Stimulated activated naive B cell treated with anti-CD40 and anti-IgM and Interleukin-4, amounts not matched to agents 10 μg/mL and 1 μg/mL and 100 μg/mL, for 72 hours (primary cell): ENCODE results near the gene NANOS2.
A peak's percentile ranks its signal among the peaks of the same experiment; 100 is the strongest.
"Not testable (repeated sequence)": the region's sequence is repeated elsewhere in the genome, so short reads cannot be mapped to it uniquely, and the experiment has no call there.

ENCODE experiments used
- ATAC-seq, 2 donors: fragments of 150-1000 bp; cut with Tn5 transposase; replicated peaks; 2 replicates each; pipeline ENCODE4 v1.10.0; 2021; ENCODE audit warnings: moderate library complexity in 1 of 2
- DNase-seq: peaks from one replicate; pipeline ENCODE4 v3.0.0; 2021
- H3K27ac Mint-ChIP-seq: one replicate; pipeline ENCODE4 v1.8.0; 2022; ENCODE audit warnings: mild to moderate bottlenecking, mixed read lengths
- H3K27me3 Mint-ChIP-seq, 2 donors: one replicate each; pipeline ENCODE4 v1.8.0; 2022; ENCODE audit warnings: mixed read lengths in 2 of 2
- H3K36me3 Mint-ChIP-seq, 2 donors: one replicate each; pipeline ENCODE4 v1.8.0; 2022; ENCODE audit warnings: mixed read lengths in 2 of 2, mild to moderate bottlenecking in 1 of 2
- H3K4me1 Mint-ChIP-seq, 2 donors: one replicate each; pipeline ENCODE4 v1.8.0; 2022; ENCODE audit warnings: mixed read lengths in 2 of 2, mild to moderate bottlenecking in 1 of 2
- H3K4me3 Mint-ChIP-seq, 2 donors: one replicate each; pipeline ENCODE4 v1.8.0; 2022; ENCODE audit warnings: mild to moderate bottlenecking in 2 of 2, mixed read lengths in 2 of 2, moderate library complexity in 1 of 2
- H3K9me3 Mint-ChIP-seq, 2 donors: one replicate each; pipeline ENCODE4 v1.8.0; 2022; ENCODE audit warnings: mixed read lengths in 2 of 2, mild to moderate bottlenecking in 1 of 2

NANOS2 gene

GRCh38 chr19:45895983-45896599, 18.5 kb downstream of the NANOS2 start:
- H3K36me3 Mint-ChIP-seq, result peaks cover 14 to 32% of the 10 kb centered on the region in 2 donors
- not testable (repeated sequence) for DNase-seq, ATAC-seq

GRCh38 chr19:45895519-45895972, 19.0 kb downstream of the NANOS2 start:
- Mint-ChIP-seq H3K9me3 (no peaks in the 10 kb centered on the region), H3K27ac (no peak overlapping the region), H3K4me1 (peaks cover 9 to 30% of the 10 kb centered on the region in 2 donors), H3K27me3 (no peaks in the 10 kb centered on the region), H3K4me3 (no peak overlapping the region), H3K36me3 (peaks cover 14 to 30% of the 10 kb centered on the region in 2 donors)
- no peak for DNase-seq
- ATAC-seq, result no peak

More at GRCh38 chr19:45895983-45896599, 18.5 kb downstream of the NANOS2 start:
- H3K4me1 Mint-ChIP-seq, result peaks cover 12 to 36% of the 10 kb centered on the region in 2 donors
- H3K9me3 Mint-ChIP-seq, H3K27ac Mint-ChIP-seq, H3K27me3 Mint-ChIP-seq, H3K4me3 Mint-ChIP-seq: not testable (repeated sequence)

- Mint-ChIP-seq H3K4me1 (peaks cover 3 to 13% of the 10 kb centered on the region in 2 donors), H3K27me3 (no peaks in the 10 kb centered on the region), H3K36me3 (peaks cover 8 to 18% of the 10 kb centered on the region in 2 donors), H3K9me3 (no peaks in the 10 kb centered on the region), H3K27ac (no peak overlapping the region), H3K4me3 (no peak overlapping the region)
- ATAC-seq (no peak), DNase-seq (no peak)
Measured at GRCh38 chr19:45890877-45891276, 23.7 kb downstream of the NANOS2 start.

- Mint-ChIP-seq H3K27ac (no peak overlapping the region), H3K36me3 (peaks cover 4 to 9% of the 10 kb centered on the region in 2 donors), H3K27me3 (no peaks in the 10 kb centered on the region), H3K4me1 (peaks cover 3 to 17% of the 10 kb centered on the region in 2 donors), H3K4me3 (no peak overlapping the region), H3K9me3 (no peaks in the 10 kb centered on the region)
- ATAC-seq (no peak), DNase-seq (no peak)
Measured at GRCh38 chr19:45889210-45889885, 25.2 kb downstream of the NANOS2 start.

- DNase-seq, result no peak
- H3K36me3 Mint-ChIP-seq, result peaks cover 7 to 11% of the 10 kb centered on the region in 2 donors
- H3K27me3 Mint-ChIP-seq, result no peaks in the 10 kb centered on the region
- H3K4me1 Mint-ChIP-seq, result peaks cover 9 to 27% of the 10 kb centered on the region in 2 donors
- H3K27ac Mint-ChIP-seq, result peak overlapping the region; percentile 99
- ATAC-seq, result no peak
- H3K4me3 Mint-ChIP-seq, result peak overlapping the region; percentile 94 to 98
- no peaks in the 10 kb centered on the region for H3K9me3 Mint-ChIP-seq
Measured at GRCh38 chr19:45887200-45887710, 27.3 kb downstream of the NANOS2 start.

GRCh38 chr19:45886427-45887199, 28.0 kb downstream of the NANOS2 start:
- H3K9me3 Mint-ChIP-seq, result no peaks in the 10 kb centered on the region
- peaks cover 13 to 31% of the 10 kb centered on the region in 2 donors for H3K4me1 Mint-ChIP-seq
- H3K4me3 Mint-ChIP-seq, result peak overlapping the region; percentile 94 to 98
- peaks cover 0 to 3% of the 10 kb centered on the region in 2 donors for H3K27me3 Mint-ChIP-seq
- ATAC-seq (peak; percentile 76 to 81), DNase-seq (peak; percentile 85)
- peak overlapping the region; percentile 99 for H3K27ac Mint-ChIP-seq
- peaks cover 8 to 15% of the 10 kb centered on the region in 2 donors for H3K36me3 Mint-ChIP-seq

- Mint-ChIP-seq H3K9me3 (no peaks in the 10 kb centered on the region), H3K27ac (peak within 1 kb of the TSS; percentile 99), H3K4me1 (peaks cover 15 to 35% of the 10 kb centered on the region in 2 donors), H3K27me3 (peaks cover 0 to 5% of the 10 kb centered on the region in 2 donors), H3K4me3 (peak within 1 kb of the TSS; percentile 94 to 98), H3K36me3 (peaks cover 7 to 16% of the 10 kb centered on the region in 2 donors)
- DNase-seq, result peak; percentile 88
- ATAC-seq, result peak; percentile 80 to 84
Measured at GRCh38 chr19:45885556-45886426, 28.8 kb downstream of the NANOS2 start, which contains the start of gene IRF2BP1. TSS of gene IRF2BP1 (minus strand) at chr19:45886141. CDS start at chr19:45885774, 367 bp downstream.

- Mint-ChIP-seq H3K4me3 (peak overlapping the region; percentile 55 to 98), H3K9me3 (no peaks in the 10 kb centered on the region), H3K27me3 (peaks cover 4 to 9% of the 10 kb centered on the region in 2 donors), H3K27ac (no peak overlapping the region), H3K36me3 (peaks cover 7 to 11% of the 10 kb centered on the region in 2 donors), H3K4me1 (peaks cover 15 to 35% of the 10 kb centered on the region in 2 donors)
- no peak for DNase-seq
- peak; percentile 2 to 3 for ATAC-seq
Measured at GRCh38 chr19:45884682-45885555, 29.7 kb downstream of the NANOS2 start.

GRCh38 chr19:45883881-45884681, 30.5 kb downstream of the NANOS2 start:
- Mint-ChIP-seq H3K4me1 (peaks cover 15 to 35% of the 10 kb centered on the region in 2 donors), H3K4me3 (peak overlapping the region; percentile 77 to 86), H3K36me3 (peaks cover 6 to 11% of the 10 kb centered on the region in 2 donors), H3K9me3 (no peaks in the 10 kb centered on the region), H3K27ac (no peak overlapping the region), H3K27me3 (peaks cover 6 to 9% of the 10 kb centered on the region in 2 donors)
- DNase-seq (no peak), ATAC-seq (no peak)

GRCh38 chr19:45883586-45883880, 31.0 kb downstream of the NANOS2 start:
- no peaks in the 10 kb centered on the region for H3K9me3 Mint-ChIP-seq
- peaks cover 15 to 38% of the 10 kb centered on the region in 2 donors for H3K4me1 Mint-ChIP-seq
- no peak for ATAC-seq

GRCh38 chr19:45882652-45883585, 31.7 kb downstream of the NANOS2 start:
- peak overlapping the region; percentile 77 to 86 for H3K4me3 Mint-ChIP-seq
- H3K27ac Mint-ChIP-seq, result peak overlapping the region; percentile 85
- peak; percentile 19 to 22 for ATAC-seq
- no peaks in the 10 kb centered on the region for H3K9me3 Mint-ChIP-seq
- peaks cover 6 to 11% of the 10 kb centered on the region in 2 donors for H3K36me3 Mint-ChIP-seq
- peaks cover 16 to 41% of the 10 kb centered on the region in 2 donors for H3K4me1 Mint-ChIP-seq
- H3K27me3 Mint-ChIP-seq, result peaks cover 17 to 18% of the 10 kb centered on the region in 2 donors
- peak; percentile 79 for DNase-seq

More at GRCh38 chr19:45883586-45883880, 31.0 kb downstream of the NANOS2 start:
- H3K27me3 Mint-ChIP-seq, result peaks cover 12% of the 10 kb centered on the region in 2 donors
- peak overlapping the region; percentile 85 for H3K27ac Mint-ChIP-seq
- no peak for DNase-seq
- peak overlapping the region; percentile 77 to 86 for H3K4me3 Mint-ChIP-seq
- H3K36me3 Mint-ChIP-seq, result peaks cover 6 to 11% of the 10 kb centered on the region in 2 donors
